HG03066 (cell line): ENCODE results near the gene KRTAP6-3.

ENCODE experiments used
- ATAC-seq: cut with Tn5 transposase; IDR thresholded peaks from one replicate; pipeline ENCODE4 v1.9.1; 2021; ENCODE audit warnings: low read depth; ENCODE audit not compliant: unreplicated experiment

Gene KRTAP6-3

GRCh38 chr21:30592140-30592539, at the start of gene KRTAP6-3:
TSS of gene KRTAP6-3 (plus strand) at chr21:30592440. CDS start at chr21:30592446, 6 bp downstream.
- no peak for ATAC-seq

- no peak for ATAC-seq
These were observed 39.5 kb upstream of the KRTAP6-3 start for GRCh38 chr21:30552782-30553181.

GRCh38 chr21:30555095-30555494, 37.1 kb upstream of the KRTAP6-3 start:
- ATAC-seq = no peak

DNA sequence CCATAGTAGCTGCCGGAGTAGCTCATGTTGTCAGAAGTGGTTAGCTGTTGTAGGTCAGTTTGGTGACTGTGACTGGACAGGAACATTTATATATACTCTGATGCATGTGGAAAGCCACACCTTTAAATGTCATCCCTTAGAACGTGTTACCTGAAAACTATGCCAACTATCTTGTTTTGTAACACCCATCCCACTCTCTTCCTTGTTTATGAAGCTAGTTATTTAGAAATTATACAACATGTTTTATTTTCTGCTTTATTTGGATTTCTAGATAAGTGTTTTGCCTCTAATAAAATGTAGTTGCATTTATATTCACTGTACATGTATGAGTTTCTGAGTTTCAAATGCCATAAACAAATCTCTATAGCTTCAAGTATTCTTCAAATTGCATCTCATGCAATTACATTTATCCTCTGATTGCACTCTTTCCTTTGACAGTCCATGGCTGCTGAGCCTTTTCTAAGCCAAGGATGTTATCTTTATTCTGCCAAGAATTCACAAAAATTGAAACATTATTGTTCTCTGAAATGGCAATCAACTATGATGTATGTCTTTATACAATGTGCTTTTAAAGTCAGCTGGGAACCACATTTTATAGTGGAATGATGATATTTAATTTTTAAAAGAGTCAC, 30.9 kb upstream of the KRTAP6-3 start, which contains the start of gene KRTAP19-7:
TSS of gene KRTAP19-7 (minus strand) at position 51 of the 632 bp plus-strand sequence. CDS start at position 26, 25 bp downstream.
- ATAC-seq = no peak

DNA sequence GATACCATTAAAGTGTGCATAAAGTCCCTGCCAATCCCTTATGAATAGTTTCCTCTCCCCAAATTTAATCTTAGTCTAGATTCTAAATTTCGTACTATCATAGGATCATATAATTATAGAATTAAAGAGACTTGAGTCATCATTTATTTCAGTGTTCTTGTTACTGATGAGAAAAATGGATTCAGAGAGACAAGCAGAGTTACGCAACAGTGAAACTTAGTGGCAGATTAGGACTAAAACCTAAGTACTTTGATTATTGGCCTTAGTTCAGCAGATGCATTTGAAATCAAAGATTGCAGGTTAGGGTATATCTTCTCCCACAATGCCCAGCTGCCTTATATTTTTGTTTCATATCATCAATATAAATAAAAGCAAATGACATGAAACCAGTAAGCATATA, 30.3 kb upstream of the KRTAP6-3 start:
- no peak for ATAC-seq

- ATAC-seq = no peak
These were observed 29.2 kb upstream of the KRTAP6-3 start for GRCh38 chr21:30563072-30563471.

GRCh38 chr21:30563630-30564029, 28.6 kb upstream of the KRTAP6-3 start:
- no peak for ATAC-seq

- ATAC-seq = no peak
These were observed 24.6 kb upstream of the KRTAP6-3 start for GRCh38 chr21:30567617-30568016.

- no peak for ATAC-seq
These were observed 14.5 kb upstream of the KRTAP6-3 start for GRCh38 chr21:30577766-30578165.

- no peak for ATAC-seq
These were observed 12.9 kb upstream of the KRTAP6-3 start for GRCh38 chr21:30579346-30579745.

DNA sequence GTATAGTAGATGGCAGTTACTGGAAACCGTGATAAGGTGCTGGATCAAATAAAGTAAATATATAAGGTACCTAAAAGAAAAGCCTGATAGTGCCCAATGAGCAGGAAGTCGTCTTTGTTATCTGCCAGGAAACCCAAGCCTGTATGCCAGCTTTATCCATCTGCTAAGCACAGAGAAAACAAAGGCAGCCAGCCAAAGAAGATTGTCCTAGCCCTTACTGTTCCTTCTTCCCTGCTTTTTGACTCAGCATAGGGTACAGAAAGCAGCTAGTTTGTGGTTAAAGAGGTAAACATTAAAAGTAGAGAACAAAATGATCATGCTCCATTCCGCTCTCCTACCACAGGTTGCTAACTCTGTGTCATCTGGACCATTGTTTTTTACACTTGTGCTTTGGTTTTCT, 12.1 kb upstream of the KRTAP6-3 start:
- ATAC-seq = no peak

- no peak for ATAC-seq
These were observed 9.4 kb upstream of the KRTAP6-3 start for GRCh38 chr21:30582870-30583269.

- ATAC-seq = no peak
These were observed 1.9 kb upstream of the KRTAP6-3 start, which contains the start of gene KRTAP22-2 for GRCh38 chr21:30590297-30590696. TSS of gene KRTAP22-2 (minus strand) at chr21:30590397.

GRCh38 chr21:30598802-30599201, 6.6 kb downstream of the KRTAP6-3 start, which contains the start of gene KRTAP6-2:
TSS of gene KRTAP6-2 (minus strand) at chr21:30598902. CDS start at chr21:30598874, 28 bp downstream.
- no peak for ATAC-seq

DNA sequence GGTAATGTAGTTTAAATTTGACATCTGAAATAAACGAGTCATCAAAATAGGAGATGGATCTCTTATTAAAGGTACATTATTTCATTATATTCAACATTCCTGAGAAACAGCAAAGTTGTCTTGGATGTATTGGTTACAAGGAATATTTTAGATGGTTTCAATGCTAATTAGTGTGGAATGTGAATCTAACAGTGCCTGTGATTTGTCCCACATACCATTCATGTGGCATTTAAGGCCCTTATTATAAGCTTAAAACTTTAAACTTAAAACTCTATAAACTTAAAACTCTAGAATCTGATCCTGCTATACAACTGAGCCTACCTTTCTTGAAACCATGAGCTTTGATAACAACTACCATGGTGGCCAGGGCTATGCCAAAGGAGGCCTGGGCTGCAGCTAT, 8.5 kb downstream of the KRTAP6-3 start, which contains the start of gene KRTAP22-1:
TSS of gene KRTAP22-1 (plus strand) at position 301 of the 400 bp plus-strand sequence.
- no peak for ATAC-seq

DNA sequence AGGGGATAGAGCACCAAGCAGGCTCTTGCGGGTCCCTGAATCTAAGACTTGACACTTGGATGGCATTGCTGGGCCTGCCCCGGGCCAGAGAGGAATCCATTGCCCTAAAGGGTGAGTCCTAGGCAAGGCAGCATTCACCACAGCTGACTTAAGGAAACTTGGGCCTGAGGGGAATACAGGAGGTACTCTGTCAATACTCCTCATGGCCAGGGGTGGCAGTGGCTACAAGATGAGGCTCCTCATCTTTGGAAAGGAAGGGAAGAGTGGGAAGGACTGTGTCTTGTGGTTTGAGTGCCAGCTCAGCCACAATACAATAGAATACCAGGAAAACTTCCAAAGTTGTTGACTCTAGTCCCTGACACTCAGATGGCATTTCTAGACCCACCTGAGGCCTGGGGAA, 13.7 kb downstream of the KRTAP6-3 start:
- no peak for ATAC-seq

GRCh38 chr21:30612132-30612531, 19.9 kb downstream of the KRTAP6-3 start:
- ATAC-seq = no peak

GRCh38 chr21:30613836-30614235, 21.6 kb downstream of the KRTAP6-3 start, which contains the start of gene KRTAP6-1:
TSS of gene KRTAP6-1 (minus strand) at chr21:30613930. CDS start at chr21:30613904, 26 bp downstream.
- no peak for ATAC-seq

- ATAC-seq = no peak
These were observed 23.0 kb downstream of the KRTAP6-3 start for GRCh38 chr21:30615199-30615598.

DNA sequence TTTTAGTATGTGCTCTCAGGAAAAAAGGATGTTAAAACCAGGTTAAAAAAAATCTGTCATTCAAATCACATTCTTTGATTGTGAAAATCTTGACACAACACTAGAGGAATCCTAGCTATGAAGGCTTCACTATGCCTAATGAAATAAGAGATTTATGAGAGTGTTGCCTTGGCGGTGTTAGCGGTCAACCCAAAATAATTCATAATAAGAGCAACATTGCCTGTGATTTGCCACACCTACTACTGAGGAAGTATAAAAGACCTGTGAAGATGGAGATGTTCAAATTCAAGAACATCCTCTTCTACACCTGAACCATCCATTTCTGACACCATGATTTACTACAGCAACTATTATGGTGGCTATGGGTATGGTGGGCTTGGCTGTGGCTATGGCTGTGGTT, 23.9 kb downstream of the KRTAP6-3 start, which contains the start of gene KRTAP20-1:
TSS of gene KRTAP20-1 (plus strand) at position 301 of the 400 bp plus-strand sequence. CDS start at position 331, 30 bp downstream.
- ATAC-seq = no peak

DNA sequence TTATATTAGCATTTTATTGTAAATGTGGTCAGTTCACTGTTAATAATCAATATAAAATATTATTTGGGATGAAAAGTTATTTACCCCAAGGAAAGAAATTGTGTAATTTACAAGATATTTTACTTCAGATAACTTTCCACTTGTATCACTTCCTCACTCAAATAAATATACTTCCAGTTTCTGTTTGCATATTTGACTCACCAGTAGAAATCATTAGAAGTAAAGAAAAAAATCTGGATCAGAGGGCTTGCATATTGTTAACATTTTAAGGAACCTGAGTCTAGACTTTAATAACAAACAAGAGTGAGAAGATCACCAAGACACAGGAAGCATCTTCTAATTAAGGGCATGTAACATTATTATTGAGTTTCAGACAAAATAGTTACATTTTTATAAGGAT, 27.8 kb downstream of the KRTAP6-3 start:
- no peak for ATAC-seq

GRCh38 chr21:30620522-30620921, 28.3 kb downstream of the KRTAP6-3 start, which contains the start of gene KRTAP20-4:
TSS of gene KRTAP20-4 (plus strand) at chr21:30620627.
- ATAC-seq = no peak
